ENCODE measurements around the gene DNAJB1. TPM values are rescaled to one million over a fixed set of nuclear protein-coding genes. Genes with fewer than 3 reads are reported as not detected.

DNAJB1 gene
- total RNA-seq, 1 donor from 2014 or later, result 83.3 TPM

DNA sequence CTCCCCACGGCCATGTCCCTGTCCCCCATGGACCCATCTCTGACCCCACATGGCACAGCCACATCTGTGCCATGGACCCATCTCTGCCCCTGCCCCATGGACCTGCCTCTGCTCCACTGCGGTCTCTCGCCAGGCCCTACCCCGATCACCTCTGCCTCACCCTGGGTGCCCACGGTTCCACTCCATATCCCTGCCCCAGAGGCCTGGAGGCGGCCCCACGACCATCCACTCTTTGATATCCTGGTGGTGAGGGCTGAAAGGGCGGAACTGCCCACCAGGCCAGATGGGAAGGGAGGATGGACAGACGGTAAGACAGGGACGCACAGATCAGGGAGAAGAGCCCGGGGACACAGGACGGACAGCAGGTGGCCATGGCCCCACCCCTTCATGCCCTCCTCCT is 43.4 kb downstream of the DNAJB1 start:
- H3K4me3 ChIP-seq (ENCODE audit: low read depth, low read length), result peak overlapping the region; percentile 45
- no peak for DNase-seq (ENCODE audit: low read depth)
- TF ChIP-seq, protein P1, sequence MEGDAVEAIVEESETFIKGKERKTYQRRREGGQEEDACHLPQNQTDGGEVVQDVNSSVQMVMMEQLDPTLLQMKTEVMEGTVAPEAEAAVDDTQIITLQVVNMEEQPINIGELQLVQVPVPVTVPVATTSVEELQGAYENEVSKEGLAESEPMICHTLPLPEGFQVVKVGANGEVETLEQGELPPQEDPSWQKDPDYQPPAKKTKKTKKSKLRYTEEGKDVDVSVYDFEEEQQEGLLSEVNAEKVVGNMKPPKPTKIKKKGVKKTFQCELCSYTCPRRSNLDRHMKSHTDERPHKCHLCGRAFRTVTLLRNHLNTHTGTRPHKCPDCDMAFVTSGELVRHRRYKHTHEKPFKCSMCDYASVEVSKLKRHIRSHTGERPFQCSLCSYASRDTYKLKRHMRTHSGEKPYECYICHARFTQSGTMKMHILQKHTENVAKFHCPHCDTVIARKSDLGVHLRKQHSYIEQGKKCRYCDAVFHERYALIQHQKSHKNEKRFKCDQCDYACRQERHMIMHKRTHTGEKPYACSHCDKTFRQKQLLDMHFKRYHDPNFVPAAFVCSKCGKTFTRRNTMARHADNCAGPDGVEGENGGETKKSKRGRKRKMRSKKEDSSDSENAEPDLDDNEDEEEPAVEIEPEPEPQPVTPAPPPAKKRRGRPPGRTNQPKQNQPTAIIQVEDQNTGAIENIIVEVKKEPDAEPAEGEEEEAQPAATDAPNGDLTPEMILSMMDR (conservative IDR thresholded peaks at IDR 0.05; ENCODE audit: low read depth, low read length), result no peak

DNA sequence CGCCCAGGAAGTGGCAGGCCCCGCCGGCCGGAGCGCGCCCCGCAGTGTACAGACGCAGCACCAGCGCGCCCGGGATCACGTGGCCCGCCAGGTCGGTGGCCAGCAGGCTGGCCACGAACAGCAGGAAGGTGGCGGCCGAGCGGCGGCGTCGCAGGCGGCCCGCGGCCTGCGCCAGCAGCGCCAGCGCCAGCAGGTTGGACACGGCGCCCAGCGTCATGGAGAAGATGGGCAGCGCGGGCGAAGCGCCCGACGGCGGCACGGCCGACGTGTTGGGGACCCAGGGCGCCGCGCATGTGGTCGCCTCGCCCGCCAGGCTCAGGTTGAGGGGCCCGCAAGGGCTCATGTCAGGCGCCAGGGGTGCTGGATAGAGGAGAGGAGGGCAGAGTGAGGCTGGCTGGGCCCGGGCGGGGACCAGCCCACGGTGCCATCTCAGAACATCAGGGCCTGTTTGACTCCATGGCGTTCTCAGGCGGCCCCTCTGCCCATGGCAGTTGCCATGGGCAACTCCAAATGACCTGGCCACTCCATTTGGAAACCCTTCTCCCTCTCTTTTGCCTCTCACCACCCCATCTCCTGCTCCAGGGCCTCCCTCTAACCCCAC is 44.1 kb downstream of the DNAJB1 start:
- no peak for DNase-seq (ENCODE audit: low read depth)
- TF ChIP-seq, protein P1 (conservative IDR thresholded peaks at IDR 0.05; ENCODE audit: low read depth, low read length), result no peak
- H3K4me3 ChIP-seq (ENCODE audit: low read depth, low read length), result no peak overlapping the region

DNA sequence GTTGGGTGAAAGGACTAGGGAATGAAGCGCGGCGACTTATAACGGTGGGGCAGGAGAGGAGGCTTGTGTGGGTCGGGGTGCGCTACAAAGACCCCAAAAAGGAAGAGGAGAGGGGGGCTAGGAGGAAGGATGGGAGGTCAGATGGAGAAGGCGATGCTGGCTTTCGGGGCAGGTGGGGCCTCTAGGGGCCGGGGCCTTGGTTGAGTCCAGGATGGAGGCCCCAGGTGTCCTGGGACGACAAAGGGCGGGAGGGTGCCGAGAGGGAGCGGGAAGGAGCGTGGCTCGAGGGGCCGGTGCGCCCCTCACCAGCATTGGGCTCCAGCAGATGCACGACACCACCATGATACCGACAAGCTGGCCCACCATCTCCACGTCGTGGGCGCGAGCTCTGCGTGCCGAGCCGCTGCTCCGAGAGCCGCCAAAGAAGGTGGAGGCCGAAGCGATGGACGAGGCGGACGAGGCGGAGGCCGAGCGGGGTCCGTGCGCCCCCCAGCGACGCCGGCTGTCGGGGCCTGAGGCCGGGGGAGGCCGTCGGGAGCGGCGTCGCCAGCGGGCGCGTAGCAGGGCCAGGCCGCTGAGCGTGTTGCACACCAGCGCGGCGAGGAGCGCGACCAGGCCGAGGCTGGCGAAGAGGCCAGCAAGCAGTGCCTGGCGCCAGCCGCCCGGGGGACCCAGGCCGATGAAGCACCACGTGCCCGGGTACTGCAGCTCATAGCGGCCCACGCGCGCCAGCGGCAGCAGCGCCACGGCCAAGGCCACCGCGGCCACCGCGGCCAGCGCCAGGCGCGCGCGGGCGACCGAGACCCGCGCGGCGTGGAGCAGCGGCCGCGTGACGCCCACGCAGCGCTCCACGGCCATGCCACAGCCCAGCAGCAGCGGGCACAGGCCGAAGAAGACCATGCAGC is 44.9 kb downstream of the DNAJB1 start:
- DNase-seq (ENCODE audit: low read depth), result no peak
- H3K4me3 ChIP-seq (ENCODE audit: low read depth, low read length), result no peak overlapping the region
- TF ChIP-seq, protein P1 (conservative IDR thresholded peaks at IDR 0.05; ENCODE audit: low read depth, low read length), result no peak

DNA sequence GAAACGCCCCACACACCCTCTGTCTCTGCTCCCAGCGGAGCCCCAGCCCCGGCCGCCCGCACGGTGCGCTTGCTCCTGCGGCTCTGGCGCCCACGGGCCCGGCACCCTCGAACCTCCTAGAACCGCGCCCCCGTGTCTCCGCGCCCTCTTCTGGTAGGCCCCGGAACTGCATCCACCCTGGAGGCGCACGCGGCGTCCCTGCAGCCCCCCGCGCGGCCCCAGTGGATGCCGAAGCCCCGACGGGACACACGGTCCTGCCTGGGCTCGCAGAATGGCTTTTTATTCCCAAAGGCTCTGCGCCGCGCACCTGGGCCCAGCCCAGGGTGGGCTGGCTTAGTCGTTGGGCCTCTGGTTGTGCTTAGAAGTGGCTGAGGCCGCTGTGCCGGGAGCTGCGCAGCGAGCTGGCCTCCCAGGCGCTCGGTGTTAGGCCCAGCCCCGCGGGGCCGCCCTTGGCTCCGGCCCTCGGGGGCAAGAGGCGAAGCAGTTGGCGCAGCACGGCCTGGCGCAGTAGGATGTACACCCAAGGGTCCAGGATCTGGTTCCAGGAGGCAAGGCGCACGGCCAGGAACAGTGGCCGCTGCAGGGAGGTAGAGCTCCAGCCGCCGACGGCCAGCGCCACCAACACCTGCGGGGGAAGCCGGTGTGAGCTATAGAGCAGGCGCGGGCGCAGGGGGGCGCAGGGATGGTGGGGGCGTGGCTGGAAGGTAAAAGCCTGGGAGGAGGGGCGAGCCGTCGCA is 45.8 kb downstream of the DNAJB1 start:
- peak overlapping the region; percentile 14 for H3K4me3 ChIP-seq (ENCODE audit: low read depth, low read length)
- DNase-seq (ENCODE audit: low read depth), result no peak
- TF ChIP-seq, protein P1 (conservative IDR thresholded peaks at IDR 0.05; ENCODE audit: low read depth, low read length), result peak; percentile 71

DNA sequence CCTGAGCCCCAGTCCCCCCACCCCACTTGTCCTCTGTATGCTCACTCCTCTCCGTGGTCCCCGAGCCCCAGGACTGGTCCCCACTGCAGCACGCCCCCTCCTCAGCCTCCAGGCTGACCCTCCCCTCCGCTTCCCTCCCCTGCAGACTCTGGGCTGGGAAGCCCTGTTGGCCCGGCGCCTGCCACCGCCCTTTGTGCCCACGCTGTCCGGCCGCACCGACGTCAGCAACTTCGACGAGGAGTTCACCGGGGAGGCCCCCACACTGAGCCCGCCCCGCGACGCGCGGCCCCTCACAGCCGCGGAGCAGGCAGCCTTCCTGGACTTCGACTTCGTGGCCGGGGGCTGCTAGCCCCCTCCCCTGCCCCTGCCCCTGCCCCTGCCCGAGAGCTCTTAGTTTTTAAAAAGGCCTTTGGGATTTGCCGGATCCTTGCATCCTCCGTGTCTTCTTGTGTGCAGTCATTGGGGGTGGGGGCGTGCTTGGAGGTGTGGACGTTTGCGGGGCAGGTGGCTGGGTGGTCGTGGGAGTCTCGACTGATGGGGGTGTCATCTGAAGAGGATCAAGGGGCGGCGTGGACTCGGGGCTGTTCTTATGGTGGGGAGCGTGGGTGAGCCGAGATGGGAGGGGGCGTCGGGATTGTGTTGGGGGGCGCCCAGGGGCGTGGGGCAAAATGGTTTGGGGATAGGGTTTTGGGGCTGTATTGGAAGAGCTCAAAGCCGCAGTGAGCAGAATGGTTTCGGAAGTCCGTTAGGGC is 46.6 kb downstream of the DNAJB1 start:
- H3K4me3 ChIP-seq (ENCODE audit: low read depth, low read length), result no peak overlapping the region
- DNase-seq (ENCODE audit: low read depth), result no peak
- TF ChIP-seq, protein P1 (conservative IDR thresholded peaks at IDR 0.05; ENCODE audit: low read depth, low read length), result no peak

DNA sequence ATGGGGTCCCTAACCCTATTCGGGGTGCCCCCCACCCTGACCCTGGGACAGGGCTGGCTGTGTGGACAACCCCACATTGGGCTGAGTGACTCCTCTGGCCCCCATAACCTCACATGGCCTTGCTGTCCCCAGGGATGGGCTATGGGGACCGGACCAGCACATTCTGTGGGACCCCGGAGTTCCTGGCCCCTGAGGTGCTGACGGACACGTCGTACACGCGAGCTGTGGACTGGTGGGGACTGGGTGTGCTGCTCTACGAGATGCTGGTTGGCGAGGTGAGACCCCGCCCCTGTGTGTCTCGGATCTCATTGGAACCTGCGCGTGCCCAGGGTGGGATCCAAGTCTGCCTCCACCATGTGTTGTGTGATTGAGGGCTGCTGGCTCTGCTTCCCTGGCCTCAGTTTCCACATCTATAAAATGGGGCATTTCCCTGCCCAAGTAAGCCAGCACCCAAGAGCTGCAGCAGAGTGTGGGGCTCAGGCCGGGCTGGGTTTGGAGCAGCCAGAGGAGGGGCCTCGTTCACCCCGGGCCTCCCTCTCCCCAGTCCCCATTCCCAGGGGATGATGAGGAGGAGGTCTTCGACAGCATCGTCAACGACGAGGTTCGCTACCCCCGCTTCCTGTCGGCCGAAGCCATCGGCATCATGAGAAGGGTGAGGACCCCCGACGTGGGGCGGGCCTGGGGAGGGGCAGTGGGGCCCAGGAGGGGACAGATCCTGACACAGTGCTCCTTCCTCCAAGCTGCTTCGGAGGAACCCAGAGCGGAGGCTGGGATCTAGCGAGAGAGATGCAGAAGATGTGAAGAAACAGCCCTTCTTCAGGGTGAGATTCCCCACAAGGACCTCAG is 47.9 kb downstream of the DNAJB1 start:
- TF ChIP-seq, protein P1 (conservative IDR thresholded peaks at IDR 0.05; ENCODE audit: low read depth, low read length), result no peak
- no peak overlapping the region for H3K4me3 ChIP-seq (ENCODE audit: low read depth, low read length)
- DNase-seq (ENCODE audit: low read depth), result no peak
